Measurements from ENCODE around the gene DENND1A.
"Not testable (repeated sequence)": the region's sequence is repeated elsewhere in the genome, so short reads cannot be mapped to it uniquely, and the experiment has no call there.

DNA sequence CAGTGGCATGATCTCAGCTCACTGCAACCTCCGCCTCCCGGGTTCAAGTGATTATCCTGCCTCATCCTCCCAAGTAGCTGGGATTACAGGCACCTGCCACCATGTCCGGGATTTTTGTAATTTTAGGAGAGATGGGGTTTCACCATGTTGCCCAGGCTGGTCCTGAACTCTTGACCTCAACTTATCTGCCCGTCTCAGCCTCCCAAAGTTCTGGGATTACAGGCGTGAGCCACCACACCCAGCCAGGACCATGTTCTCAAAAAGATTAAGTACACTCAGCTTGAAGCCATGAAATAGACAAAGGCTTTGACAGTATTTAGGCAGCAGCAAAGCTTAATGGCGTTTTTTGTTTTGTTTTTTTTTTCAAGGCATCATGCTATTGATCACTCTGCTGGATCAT, 44.1 kb downstream of the DENND1A start:
- TF ChIP-seq, protein P1, sequence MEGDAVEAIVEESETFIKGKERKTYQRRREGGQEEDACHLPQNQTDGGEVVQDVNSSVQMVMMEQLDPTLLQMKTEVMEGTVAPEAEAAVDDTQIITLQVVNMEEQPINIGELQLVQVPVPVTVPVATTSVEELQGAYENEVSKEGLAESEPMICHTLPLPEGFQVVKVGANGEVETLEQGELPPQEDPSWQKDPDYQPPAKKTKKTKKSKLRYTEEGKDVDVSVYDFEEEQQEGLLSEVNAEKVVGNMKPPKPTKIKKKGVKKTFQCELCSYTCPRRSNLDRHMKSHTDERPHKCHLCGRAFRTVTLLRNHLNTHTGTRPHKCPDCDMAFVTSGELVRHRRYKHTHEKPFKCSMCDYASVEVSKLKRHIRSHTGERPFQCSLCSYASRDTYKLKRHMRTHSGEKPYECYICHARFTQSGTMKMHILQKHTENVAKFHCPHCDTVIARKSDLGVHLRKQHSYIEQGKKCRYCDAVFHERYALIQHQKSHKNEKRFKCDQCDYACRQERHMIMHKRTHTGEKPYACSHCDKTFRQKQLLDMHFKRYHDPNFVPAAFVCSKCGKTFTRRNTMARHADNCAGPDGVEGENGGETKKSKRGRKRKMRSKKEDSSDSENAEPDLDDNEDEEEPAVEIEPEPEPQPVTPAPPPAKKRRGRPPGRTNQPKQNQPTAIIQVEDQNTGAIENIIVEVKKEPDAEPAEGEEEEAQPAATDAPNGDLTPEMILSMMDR (IDR thresholded peaks at IDR 0.05), result not testable (repeated sequence)
- not testable (repeated sequence) for TF ChIP-seq POLR2A (IDR thresholded peaks at IDR 0.05)
